ENCODE data around the gene MTURN.
A peak's percentile ranks its signal among the peaks of the same experiment; 100 is the strongest.

The MTURN gene

GRCh38 chr7:30136117-30136731 lies 1.4 kb downstream of the MTURN start:
- no peak for DNase-seq (ENCODE audit: low read depth, low spot score)

DNA sequence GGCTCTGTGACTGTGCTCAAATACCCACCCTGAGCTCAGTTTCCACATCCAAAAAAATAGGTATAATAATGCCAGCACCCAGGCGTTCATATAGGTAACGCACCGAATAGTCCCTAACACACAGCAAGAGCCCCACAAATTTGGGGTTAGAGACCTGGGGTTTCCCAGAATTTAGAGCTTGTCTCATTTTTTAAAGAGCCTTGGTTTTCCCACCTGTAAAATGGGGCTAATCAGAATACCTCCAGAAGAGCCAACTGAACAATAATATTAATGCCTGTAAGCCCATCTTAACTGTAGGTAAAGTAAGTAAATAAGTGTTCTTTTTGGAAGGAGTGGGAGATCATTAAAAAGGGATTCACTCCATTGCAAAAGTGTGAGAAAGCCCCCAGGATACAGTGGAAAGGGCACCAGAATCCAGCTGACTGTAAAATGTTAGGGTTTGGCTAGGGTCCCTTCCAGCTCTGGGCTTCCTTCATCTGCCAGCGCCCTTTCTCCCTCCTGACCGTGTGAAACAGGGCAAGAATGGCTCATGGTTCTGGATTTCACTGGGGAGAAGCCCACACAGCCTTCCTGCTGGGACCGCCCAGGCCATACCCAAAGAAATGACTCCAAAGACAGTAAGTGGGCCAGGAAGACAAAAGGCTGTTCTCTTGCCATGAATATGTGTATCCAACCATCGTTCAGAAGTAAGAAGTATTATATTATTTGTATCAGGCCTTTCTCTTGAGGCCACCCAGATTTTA lies 2.1 kb downstream of the MTURN start:
- no peak for DNase-seq (ENCODE audit: low read depth, low spot score)

GRCh38 chr7:30139836-30140384 lies 5.1 kb downstream of the MTURN start:
- no peak for DNase-seq (ENCODE audit: low read depth, low spot score)

DNA sequence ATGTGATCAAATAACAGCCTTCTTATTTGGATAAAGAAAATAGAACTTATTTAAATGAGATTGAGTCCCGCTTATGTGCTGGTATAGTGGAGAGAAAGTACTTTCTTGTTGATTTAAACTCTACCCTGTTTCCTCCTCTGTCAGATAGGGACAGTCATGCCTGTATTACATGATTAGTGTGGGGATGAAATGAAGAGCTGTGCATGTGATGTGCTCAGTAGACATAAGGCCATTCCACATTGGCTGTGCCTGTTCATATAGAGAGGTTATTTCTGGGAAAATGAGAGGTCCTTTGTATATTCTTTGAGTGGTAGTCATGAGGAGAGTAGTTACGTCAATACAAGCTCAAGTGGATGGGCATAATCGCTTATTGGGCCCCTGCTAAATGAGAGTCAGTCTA lies 5.7 kb downstream of the MTURN start:
- no peak for DNase-seq (ENCODE audit: low read depth, low spot score)

DNA sequence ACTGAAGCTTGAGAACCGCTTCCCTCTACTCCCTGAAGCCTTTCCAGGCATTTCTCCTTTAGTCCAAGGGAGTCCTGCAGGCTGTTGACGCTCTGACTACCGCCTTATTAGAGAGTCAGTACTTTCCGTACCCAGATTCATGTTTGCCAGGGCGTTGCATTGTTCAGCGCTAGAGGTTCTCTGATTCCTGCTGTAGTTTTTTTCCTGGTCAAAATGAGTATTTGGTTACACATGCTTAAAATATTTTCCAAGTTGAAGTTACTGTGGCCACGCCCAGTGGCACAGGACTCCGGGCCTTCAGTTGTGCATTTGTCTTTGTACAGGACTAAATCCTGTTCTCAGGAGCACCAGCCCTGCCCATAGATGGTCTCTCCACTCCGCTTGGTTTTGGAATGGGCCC lies 7.9 kb downstream of the MTURN start:
- DNase-seq (ENCODE audit: low read depth, low spot score) = peak; percentile 82

- peak; percentile 54 for DNase-seq (ENCODE audit: low read depth, low spot score)
These were observed 9.0 kb downstream of the MTURN start for GRCh38 chr7:30143748-30144251.

- DNase-seq (ENCODE audit: low read depth, low spot score) = no peak
These were observed 10.0 kb downstream of the MTURN start for GRCh38 chr7:30144657-30145306.

DNA sequence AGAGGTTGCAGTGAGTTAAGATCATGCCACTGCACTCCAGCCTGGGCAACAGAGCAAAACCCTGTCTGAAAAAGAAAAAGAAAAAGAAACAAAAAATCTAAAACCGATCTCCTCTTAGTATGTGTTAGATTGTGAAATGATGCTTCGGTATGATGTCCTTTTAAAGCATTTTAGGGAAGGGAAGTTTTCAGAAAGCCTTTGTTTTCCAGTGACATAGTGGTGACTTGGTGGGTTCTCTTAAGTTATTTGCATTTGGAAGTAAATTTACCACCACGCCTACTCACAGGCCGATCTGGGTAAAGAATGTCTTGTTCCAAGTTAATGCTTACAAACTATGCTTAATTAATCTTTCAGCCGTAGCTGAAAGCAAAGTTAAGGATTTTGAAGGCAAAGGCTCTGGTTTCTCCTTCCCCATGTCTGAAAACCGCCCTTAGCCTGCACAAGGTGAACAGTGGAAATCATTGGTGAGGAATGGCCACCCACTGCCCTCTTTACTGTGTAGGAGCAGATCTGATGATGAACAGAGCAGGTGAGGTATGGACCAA lies 10.7 kb downstream of the MTURN start:
- no peak for DNase-seq (ENCODE audit: low read depth, low spot score)

GRCh38 chr7:30146127-30146612 lies 11.4 kb downstream of the MTURN start:
- no peak for DNase-seq (ENCODE audit: low read depth, low spot score)

DNA sequence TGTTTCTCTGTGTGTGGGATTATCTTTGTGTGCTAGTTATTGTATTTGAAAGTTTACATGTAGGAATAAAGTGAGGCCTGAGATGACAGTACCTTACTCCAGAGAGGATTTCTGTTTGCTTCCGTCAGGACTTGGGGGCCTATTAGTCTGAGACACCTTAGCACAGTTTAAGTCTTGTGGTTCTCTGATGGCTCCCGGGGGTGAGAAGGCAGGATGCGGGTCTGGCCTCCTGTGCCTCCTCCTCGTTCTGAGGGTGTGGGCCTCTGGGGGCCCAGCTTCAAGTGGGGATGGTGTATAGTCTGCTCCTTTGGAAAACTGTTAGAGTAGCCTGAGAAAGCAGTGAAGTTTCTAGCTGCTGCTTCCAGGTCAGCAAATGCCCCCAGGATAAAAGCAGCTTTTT lies 12.4 kb downstream of the MTURN start:
- no peak for DNase-seq (ENCODE audit: low read depth, low spot score)

GRCh38 chr7:30147785-30148184 lies 13.0 kb downstream of the MTURN start:
- DNase-seq (ENCODE audit: low read depth, low spot score) = no peak

- no peak for DNase-seq (ENCODE audit: low read depth, low spot score)
These were observed 13.6 kb downstream of the MTURN start for GRCh38 chr7:30148426-30148825.

DNA sequence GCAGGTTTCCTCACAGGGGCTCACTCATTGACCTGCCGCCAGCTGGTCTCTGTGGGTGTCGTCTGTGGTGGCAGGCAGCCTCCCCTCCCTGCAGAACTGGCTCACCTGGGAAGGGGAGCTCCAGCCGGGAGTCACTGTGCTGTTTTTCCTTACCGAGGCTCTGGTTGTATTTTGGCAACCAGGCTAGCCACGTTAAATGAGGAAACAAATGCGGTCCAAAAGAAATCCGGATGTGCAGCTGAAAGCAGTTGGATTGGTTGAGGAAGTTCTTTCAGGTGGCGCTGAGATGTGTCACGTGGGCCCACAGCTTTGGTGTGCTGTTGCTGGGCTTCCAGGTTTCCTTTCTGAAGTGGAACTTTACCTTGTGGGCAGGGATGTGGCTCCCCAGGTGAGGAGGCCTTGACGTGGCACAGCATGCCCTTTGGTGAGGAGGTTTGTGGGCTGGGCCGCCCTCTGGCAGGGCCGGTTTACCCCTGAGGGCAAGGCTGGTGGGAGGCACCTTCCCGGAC lies 14.2 kb downstream of the MTURN start:
- DNase-seq (ENCODE audit: low read depth, low spot score) = no peak

GRCh38 chr7:30149640-30150272 lies 15.0 kb downstream of the MTURN start:
- no peak for DNase-seq (ENCODE audit: low read depth, low spot score)

- no peak for DNase-seq (ENCODE audit: low read depth, low spot score)
These were observed 15.9 kb downstream of the MTURN start for GRCh38 chr7:30150711-30151110.

- DNase-seq (ENCODE audit: low read depth, low spot score) = no peak
These were observed 19.4 kb downstream of the MTURN start for GRCh38 chr7:30154111-30154587.

GRCh38 chr7:30155481-30155880 lies 20.7 kb downstream of the MTURN start:
- no peak for DNase-seq (ENCODE audit: low read depth, low spot score)

DNA sequence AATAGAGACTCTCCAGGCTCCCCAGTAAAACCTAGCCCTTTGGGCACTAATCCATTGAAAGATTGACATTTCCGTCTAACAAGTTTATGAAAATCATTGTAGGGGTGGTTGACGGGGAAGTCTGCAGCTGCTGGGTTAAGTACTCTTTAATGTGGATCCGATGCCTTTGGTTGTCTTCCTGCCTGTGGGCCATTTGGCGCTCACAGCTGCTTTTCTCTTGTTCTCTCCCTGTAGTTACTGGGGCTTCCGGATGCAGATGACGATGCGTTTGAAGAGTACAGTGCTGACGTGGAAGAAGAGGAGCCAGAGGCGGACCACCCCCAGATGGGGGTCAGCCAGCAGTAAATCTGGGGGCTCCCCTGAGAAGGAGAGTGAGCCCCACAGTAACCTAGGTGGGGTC lies 22.4 kb downstream of the MTURN start:
- no peak for DNase-seq (ENCODE audit: low read depth, low spot score)

DNA sequence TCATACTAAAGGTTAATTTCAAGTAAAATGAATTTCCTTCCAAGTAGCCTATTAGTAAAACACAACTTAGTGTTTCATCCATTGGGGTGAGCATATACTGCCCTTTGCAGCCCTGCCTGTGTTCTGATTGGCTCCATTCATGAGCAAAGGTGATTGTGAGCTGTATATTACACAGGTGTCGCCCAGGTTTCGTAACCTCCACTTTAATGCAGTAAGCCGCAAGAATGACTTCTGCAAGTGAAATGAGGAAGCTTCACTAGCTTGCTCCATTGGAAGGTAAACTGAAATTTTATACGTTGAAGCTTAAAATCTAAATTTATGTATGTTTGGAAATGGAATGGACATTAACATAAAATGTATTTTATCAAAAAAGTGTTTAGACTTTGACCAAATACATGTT lies 24.4 kb downstream of the MTURN start:
- no peak for DNase-seq (ENCODE audit: low read depth, low spot score)

DNA sequence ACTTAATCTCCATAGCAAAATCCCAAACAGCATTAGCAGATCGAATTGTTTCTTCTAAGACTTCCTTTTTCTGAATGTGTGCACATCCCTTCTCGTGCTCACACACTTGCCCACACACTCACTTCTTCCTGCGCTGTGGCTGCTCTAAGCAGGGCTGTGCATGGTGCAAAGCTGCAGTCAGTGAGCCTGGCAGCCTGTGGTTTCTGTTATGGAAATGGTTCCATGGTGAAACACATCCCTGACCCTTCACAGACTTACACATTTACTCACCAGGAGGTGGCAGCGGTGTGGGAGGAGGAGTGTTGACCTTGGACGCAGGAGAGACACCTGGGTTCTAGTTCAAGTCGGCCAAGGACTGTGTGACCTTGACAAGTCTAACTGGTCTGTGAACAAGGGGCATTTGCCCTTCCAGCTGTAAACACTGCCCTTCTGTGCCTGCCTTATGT lies 24.9 kb downstream of the MTURN start:
- DNase-seq (ENCODE audit: low read depth, low spot score) = peak; percentile 37

DNA sequence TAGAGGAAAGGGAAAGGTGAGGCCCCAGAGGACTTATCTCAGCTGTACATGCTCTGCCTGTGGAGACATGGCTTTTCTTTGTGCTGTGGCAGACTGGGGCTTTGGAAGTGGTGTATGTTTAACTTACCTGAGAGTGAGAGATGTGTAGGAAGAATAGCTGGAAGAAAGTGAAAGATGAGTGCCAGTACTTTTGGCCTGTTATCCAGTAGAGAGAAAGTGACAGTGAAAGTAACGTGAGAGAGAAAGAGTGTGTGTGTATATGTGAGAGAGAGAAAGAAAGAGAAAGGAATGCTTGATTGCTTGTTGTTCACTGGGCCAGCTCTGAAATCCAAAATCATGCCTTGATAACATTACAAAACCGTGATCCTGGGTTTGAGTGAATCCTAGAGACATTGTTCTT lies 25.5 kb downstream of the MTURN start:
- DNase-seq (ENCODE audit: low read depth, low spot score) = no peak

Data from astrocyte of the hippocampus (primary cell).